AG09309 (cell line): ENCODE results near the gene SOX15.
A peak's percentile ranks its signal among the peaks of the same experiment; 100 is the strongest.

Source experiments
- DNase-seq: peaks from one replicate; pipeline ENCODE4 v3.0.0-alpha.2; 2010; ENCODE audit warnings: low read depth
- H3K4me3 ChIP-seq: 2 replicates; pipeline ENCODE4 v1.5.1; 2011; ENCODE audit warnings: mild to moderate bottlenecking, low read depth, low read length, moderate library complexity; ENCODE audit not compliant: control insufficient read depth
- CTCF ChIP-seq: IDR thresholded peaks from 2 replicates; pipeline ENCODE4 v1.5.1; 2011; ENCODE audit warnings: mild to moderate bottlenecking, low read depth, low read length, inconsistent platforms; ENCODE audit not compliant: insufficient read depth, control insufficient read depth; ENCODE audit errors: missing control alignments

The SOX15 gene

DNA sequence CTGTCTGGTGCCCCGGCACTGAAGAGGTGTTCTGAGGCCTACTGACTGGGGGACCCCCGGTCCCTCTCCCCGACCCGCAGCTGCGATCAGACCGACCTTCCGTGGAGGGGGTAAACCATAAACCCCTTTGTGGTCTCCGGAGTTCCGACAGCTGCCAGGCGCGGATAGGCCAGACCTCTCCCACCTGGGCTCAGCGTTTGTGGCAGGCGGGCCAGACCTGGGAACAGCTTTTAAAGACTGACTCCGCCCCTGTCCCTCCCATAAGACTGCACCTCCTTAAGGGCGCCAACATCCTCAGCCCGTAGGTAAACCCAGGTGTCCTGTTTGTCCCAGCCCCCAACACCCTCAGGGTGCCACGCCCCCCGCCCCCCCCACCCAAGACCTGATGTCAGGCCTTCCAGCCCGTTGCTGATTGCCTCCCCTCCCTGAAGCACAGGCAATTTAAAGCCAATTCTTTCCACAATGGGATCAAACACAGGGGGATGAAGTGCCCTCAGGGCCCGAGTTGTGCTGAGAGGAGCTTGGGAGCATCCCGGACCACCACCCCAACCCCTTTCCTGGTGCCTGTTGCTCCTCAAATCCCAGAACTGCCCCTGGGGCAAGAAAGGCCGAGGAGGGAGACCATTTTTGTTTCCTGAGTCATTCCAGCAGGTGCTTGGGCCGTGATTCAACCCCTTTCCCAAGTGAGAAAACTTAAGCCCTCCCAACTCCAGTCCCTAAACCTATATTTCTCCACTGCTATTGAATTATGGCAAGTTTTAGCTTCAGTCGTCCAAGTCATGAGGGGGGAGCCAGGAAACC lies at the start of gene SOX15:
TSS of gene SOX15 (minus strand) at position 204 of the 801 bp plus-strand sequence. CDS start 418 bp downstream, outside the sequence.
- DNase-seq, result no peak
- H3K4me3 ChIP-seq, result peak within 1 kb of the TSS; percentile 15
- no peak for TF ChIP-seq CTCF

DNA sequence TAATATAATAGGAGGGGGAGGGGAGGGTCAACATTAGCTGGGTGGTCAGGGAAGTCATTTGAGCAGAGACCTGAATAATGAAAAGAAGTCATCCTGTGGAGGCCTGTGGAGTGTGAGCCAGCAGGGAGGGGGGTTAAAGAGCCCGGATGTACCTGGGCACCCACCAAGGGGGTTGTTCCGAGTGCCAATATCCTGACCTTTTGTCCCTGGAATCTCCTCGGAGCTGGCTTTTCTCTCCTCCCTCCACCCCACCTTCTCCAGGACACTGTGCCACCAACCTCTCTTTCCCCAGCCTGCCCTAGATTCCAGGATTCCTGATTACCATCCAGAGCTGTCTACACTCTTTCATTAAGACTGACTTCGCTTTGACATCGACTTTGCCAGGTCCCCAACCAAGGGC lies 46.3 kb upstream of the SOX15 start:
- H3K4me3 ChIP-seq, result no peak overlapping the region
- no peak for TF ChIP-seq CTCF
- no peak for DNase-seq

- peak; percentile 61 for TF ChIP-seq CTCF
- no peak overlapping the region for H3K4me3 ChIP-seq
- DNase-seq, result no peak
These were observed 44.5 kb upstream of the SOX15 start for GRCh38 chr17:7634384-7634783.

GRCh38 chr17:7633093-7633492 lies 43.2 kb upstream of the SOX15 start:
- no peak for TF ChIP-seq CTCF
- H3K4me3 ChIP-seq, result no peak overlapping the region
- DNase-seq, result no peak

GRCh38 chr17:7632492-7632894 lies 42.6 kb upstream of the SOX15 start:
- TF ChIP-seq CTCF, result peak; percentile 68
- DNase-seq, result no peak
- no peak overlapping the region for H3K4me3 ChIP-seq

GRCh38 chr17:7631398-7632380 lies 41.8 kb upstream of the SOX15 start:
- DNase-seq, result no peak
- H3K4me3 ChIP-seq, result no peak overlapping the region

More at GRCh38 chr17:7631398-7632380, 41.8 kb upstream of the SOX15 start:
- no peak for TF ChIP-seq CTCF
